HG02981 (cell line): Measurements from ENCODE around the gene GIPC2.

Experiments used
- ATAC-seq: cut with Tn5 transposase; IDR thresholded peaks from one replicate; pipeline ENCODE4 v1.9.1; 2021; ENCODE audit warnings: mild to moderate bottlenecking, moderate library complexity; ENCODE audit not compliant: unreplicated experiment

Gene GIPC2

DNA sequence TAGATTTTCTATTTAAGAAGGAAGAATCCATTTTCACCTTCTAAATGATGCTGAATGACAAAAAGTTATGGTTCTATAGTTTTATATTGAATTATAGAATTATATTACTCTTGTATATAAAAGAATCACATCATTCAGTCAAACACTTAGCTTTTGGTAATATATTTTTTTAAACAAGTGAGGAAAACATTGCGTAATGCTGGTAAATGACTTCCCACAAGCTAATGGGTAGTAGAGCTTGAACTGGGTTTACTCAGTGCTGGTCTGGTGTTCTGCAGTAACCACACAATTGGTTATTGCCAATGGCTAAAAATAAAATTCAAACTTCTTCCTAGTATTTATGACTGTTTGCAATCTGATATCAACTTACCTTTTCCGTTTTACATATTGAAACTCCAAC is 10.6 kb upstream of the GIPC2 start:
- ATAC-seq, result no peak

DNA sequence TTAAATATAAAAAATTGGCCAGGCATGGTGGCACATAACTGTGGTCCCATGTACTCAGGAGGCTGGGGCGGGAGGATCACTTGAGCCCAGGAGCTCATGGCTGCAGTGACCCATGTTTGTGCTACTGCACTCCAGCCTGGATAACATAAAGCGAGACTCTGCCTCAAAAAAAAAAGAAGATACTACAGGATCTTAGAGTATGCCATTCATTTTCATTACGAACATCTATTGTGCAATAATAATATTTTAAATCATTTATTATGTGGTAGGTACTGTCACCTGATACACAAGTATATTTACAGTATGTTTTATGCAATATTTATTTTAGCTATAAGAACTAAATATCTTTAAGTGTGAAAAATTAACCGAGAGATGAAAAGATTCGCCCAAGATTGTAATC is 9.3 kb upstream of the GIPC2 start:
- ATAC-seq, result no peak

DNA sequence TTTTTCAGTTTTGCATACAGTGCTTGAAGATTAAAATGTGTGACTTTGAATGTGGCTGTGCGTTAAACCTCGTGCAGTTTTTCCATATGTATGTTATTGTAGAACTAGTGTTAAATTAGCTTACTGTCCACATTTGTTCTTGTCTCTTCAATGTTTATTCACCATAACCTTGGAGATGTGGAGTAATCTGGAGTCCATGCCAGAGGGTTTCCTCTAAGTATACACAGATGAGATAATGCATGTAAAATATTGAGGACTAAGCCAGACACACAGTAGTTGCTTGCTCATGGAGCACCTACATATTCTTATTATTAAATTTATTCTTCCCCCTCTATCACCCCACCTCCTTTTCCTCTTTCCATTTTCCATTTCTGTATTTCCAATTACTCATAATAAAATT is 7.7 kb upstream of the GIPC2 start:
- ATAC-seq, result no peak

DNA sequence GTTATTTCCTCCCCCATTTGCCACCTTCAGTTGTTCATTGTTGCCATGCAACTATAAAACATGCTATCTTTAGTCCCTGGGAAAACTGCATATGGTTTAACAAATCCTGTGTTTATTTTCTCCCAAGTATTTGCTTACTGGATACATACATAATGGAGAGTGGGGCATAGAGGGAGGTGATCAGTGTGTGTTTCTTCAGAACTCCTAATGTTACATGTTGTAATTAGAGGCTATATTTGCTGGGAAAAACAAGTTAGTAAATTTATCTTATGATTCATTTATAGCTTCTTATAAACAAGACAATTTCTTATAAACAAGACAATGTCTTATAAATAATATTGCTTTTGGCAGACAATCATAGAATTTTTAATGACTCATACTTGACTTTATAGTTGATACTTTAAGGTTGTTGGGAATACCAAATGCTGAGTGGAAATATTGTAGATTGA is 7.3 kb upstream of the GIPC2 start:
- ATAC-seq, result no peak

DNA sequence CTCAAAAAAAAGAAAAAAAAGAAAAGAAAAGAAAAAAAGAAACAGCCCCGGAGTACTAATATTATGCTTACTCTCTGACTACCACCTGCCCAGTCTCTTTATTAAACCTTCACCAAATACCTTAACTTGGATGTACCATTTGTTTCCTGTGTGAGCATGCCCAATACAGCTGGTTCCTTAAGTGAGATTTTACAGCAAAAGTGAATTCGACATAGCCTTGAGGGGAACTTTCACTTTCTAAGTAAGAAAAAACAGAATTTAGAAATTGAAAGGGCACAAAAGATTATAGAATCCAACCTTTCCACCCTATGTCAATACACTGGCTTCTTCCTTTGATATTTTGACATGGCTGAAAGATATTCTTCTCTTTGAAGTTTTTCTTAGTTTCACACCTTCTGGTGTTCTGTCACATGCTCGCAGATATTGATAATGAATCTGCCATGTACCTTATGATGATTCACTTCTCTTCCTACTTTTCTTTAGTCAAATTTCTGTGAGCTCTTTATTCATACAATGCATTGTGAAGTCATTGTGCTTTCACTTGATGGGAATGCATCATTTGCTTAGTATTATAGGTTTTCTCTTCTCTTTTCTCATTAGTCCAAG is 5.2 kb upstream of the GIPC2 start:
- ATAC-seq, result no peak

DNA sequence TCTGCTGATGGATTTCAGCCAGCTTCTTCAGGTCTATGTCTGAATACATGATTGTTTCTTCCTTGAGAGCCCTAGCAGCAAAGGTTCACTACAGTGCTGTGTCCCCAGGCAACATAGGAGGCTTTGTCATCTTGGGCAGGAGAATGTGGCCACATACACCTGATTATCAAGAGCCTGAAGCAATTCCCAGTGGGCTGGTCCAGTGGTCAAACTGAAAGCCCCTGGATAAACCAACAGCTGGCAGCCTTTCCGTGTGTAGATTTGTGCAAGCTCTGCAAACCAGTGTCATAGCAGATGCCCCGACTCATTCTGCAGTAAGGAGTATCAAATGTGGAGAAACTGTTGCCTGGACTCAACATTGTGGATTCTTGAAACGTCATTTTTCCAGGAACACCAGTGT is 2.3 kb upstream of the GIPC2 start:
- ATAC-seq, result no peak

DNA sequence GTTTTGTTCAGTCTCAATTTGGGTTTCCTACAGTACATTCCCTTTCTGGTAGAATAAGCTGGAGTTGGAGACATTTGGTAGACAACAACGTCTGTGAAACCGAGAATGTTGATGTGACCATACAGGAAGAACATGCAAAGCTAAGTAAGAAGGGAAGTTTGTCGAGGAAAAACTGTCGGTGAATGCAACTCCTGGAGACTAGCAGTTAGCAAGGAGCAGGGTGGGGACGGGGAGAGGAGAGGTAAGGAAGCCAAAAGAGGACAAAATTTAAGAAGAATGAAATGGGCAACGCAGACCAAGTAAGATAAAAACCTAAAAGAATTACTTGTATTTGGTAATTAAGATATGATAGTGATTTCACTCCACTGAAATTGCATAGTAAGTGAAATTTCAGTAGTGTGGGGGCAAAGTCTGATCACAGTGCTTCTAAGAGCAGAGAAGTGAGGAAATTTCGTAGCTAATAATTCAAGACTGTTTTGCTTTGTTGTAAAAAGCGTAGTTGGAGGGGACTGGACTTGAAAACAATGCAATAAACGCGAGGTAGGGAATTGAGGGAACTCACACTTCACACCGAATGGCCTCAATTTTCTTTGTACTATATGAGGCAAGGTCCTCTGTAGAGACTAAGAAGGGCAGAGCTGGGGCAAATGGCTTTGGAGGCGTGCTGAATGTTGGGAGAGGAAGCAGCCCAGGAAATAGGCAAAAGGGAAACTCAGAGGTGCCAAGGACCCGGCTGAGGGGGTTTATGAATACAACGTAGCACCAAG is 787 bp upstream of the GIPC2 start:
- ATAC-seq, result no peak

DNA sequence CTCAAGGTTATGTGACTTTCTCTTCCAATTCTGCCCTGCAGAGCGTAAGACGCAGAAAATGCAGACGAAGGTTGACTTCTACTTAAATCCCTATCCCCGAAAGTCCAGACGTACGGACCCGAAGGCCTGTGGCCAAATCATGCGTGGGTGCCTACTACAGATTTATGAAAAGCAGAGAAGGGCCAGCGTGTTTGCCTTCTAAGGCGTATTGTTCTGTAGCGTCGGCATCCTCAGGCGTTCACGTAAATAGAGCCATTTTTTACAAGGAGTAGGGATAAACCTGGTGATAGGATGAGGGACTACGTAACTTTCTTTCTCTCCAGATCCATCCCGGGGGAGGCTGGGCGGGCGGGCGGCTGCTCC is 222 bp upstream of the GIPC2 start:
- peak; percentile 19 for ATAC-seq

DNA sequence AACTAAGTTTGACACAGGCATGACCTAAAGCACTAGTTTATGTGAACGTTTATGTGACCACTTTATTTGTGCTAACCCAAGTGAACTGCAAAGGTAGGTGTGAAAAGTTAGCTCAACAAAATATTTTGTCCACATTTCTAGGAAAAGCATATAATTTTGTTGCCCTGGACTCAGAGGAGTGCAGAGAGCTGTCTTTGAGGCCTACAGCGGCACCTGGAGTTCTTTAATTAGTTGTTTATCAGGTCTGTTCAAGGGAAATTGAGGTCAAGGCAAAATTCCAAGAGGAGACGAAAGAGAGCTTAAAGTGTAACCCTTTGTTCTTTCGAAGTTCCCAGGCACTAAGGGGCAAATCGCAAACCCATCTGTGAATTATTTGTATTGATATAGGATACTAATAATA is 1.3 kb downstream of the GIPC2 start:
- no peak for ATAC-seq

DNA sequence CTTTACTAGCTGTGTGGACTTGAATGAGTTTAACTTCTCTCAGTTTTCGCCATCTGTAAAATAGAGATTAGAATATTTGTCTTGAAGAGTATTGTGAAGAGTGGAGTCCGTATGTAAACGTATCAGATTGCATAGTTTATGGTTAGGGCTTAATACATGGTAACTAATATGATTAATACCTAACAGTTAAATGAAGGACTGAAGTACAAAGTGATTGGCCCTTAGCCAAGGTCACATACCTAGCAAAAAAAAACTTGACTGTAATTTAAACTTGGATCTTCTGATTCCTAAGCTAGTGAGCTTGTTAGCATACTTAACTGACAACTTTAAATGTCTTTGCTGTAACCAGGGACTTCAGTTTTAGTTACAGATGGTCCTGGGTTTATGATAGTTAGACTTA is 1.9 kb downstream of the GIPC2 start:
- ATAC-seq, result no peak

DNA sequence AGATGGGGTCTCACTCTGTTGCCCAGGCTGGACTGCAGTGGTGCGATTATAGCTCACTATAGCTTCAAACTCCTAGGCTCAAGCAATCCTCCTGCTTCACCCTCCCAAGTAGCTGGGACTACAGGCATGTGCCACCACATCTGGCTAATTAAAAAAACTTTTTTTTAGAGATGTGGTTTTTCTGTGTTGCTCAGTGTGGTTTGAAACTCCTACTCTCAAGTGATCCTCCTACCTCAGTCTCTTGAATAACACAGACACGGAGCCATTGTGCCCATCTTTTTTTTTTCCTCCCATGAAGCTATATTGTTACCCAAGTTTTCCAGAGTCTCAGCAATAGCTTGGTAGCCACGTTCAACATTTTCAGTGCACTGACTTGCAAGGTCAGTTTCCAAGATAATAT is 2.7 kb downstream of the GIPC2 start:
- no peak for ATAC-seq

DNA sequence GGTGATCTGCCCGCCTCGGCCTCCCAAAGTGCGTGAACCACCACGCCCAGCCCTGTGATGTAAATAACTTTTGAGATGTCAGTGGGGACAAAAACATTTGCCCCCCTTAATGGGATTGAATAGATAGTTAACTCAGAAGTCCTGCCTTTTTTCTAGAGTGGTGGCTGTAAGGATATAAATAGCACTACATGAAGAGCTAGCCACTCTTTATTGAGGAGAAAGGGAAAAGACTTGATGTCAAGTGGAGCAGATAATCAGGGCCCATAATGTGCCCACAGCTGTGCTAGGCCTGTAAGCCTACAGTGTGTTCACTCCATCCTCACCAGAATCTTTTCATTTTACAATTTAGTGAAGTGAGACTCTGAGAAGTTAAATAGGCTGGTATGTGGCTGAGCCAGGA is 3.6 kb downstream of the GIPC2 start:
- ATAC-seq, result no peak

DNA sequence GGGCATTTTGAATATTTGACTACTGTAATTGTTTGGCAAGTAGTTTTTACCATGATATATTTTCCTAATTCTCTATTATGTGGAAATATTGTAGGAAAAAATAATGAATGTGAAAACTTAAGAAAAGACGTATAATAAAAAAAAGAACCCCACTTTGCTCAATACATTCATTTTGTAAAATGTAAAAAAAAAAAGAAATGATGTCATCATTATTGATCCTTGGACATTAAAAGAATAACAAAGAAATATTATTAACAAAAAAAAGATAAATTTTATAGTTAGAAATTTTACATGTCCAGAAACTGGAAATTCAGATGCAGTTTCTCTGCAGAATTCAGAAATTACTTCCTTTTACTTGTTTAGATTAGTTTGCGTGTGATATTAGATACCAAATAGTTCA is 5.2 kb downstream of the GIPC2 start:
- no peak for ATAC-seq

DNA sequence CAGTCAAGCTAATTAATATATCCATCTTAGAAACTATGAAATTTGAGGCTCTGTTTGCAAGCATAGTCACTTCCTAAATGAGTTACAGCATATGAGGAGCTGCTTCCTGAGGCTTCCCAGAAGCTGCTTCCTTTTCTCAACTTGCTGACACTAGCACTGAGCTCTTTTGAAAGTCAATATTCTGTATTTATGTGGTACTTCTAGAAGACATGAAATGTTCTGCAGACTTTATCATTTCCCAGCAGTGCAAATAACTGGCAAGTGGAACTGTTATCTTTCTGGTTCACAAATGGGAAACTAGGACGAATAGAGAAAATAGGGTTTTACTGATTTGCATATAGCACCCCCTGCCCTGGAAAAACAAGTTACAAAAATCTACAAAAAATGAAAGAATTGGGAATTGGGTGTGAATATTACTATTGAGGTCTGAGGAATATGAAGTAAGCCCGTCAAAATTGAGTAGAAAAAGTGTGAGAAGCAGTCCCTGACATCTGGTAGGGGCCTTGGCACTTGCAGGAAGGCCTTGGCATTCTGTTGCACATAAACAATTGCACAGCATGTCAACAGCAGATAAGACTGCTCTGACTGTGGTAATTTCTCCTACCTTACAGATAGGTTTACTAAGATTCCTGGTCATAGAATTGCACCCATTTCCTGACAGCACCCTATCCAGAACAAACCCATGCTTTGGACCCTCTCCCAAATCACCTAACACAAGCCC is 7.1 kb downstream of the GIPC2 start:
- no peak for ATAC-seq

DNA sequence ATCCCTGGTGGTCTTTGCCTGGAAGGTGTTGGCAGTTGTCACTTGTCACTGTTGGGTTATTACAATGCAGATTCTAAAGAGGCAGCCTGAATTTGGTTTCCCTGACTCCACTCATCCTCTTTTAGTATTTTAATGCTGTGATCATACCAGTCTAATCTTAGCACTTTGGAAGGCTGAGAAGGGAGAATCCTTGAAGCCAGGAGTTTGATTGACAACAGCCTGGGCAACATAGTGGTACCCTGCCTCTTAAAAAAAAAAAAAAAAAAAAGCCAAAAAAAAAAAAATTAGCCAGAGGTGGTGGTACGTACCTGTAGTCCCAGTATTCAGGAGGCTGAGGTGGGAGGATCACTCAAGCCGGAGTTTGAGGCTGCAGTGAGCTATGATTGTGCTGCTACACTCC is 7.7 kb downstream of the GIPC2 start:
- no peak for ATAC-seq

DNA sequence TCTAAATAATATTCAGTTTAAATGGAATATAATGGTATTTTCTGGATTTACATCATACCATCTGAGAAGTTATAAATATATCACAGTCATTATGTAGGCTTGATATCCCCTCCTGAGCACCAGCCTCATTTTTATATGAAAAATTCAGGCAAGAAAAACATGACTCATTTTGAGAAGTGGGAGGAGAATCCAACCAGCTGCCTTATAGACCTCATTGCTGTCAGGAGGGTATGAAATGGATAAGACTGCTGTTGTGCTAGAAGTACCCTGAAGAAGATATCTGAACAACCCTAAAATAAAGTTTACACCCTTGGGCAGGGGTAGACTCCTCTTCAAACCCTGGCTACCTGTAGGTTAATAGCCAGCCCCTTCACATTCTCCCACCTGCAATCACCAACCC is 8.8 kb downstream of the GIPC2 start:
- no peak for ATAC-seq

DNA sequence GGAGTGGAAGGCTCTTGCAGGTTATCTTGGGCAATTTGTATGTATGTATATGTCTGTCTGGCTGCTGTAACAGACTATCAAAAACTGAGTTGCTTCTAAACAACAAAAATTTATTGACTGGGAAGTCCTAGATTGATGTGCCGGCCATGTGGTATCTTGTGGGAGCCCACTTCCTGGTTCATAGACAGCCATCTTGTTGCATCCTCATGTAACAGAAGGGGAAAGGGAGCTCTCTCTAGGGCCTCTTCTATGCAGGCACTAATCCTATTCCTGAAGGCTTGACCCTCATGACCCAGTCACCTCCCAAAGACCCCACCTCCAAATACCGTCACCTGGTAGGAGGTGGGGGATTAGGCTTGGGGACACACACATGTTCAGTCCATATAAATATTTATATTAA is 9.2 kb downstream of the GIPC2 start:
- no peak for ATAC-seq

DNA sequence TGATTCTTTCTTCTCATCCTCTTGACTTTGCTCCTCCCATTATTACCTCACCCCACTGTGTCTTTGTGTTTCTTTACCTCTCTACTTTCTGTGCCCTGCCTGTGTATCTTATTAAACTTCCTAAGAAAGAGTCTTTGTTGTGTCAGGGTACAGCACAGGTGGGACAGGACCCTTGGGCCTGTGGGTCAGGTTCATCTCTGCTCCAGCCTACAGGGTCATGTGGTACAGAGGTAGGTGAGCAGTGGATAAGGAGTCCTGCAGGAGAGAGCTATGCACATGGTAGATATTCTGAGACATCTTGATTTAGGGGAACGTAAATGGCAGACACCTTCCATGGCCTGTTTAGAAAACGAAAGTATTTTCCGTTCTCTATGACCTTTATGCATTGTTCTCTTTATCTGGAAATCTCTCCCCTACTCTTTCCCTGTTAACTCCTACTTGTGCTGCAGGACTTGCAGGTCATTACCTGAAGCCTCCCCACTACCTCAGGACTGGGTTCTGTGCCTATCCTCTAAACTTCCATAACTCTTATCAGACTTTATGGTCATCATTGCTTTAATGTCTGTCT is 9.9 kb downstream of the GIPC2 start:
- no peak for ATAC-seq

DNA sequence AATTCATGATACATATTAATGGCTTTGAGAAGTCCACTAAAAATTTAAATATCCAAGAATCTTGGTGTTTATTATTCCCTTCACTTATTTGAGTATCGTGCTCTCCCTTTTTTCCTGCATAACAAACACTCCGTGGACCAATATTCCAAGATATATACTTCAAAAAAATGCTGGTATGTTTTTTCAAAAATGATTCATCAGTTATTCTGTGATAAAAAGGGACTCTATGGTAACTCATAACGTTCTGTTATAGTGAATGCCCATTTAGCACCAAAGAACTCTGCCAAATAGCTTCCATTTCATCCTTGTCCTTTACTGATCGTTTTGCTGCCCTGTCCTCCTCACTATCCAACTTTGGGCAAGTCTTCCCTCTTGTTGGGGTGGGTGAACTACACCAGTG is 12.9 kb downstream of the GIPC2 start:
- no peak for ATAC-seq

DNA sequence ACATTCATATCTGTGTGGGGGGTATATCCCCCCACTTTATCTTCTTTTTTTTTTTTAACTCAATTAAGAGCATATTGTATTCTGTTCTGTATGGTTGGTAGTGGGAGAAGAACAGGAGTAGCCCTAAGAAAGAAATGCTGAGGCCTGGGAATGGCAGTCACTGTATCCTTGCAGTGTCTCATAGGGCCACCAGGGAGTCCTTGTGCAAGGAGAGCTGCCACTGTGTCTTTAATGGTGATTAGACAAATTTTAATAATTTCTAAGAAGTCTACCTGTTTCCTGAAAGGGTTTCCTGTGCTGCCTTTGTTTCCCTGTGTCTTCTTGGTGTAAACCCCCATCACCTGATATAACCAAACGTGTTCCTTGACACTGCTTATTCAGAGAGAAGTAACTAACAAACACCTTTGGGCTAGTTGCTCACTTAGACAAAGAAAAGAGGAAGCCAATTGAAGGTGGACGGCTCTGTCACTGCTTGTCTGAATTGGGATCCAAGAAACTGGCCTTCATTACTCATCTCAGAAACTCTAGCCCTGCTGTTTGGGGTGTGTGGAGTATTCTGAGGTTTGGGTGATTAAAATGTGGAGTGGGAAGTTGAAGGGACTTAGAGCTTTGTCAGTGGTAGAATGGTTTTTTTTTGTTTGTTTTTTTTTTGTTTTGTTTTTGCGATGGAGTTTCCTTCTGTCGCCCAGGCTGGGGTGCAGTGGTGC is 15.2 kb downstream of the GIPC2 start:
- peak; percentile 79 for ATAC-seq

DNA sequence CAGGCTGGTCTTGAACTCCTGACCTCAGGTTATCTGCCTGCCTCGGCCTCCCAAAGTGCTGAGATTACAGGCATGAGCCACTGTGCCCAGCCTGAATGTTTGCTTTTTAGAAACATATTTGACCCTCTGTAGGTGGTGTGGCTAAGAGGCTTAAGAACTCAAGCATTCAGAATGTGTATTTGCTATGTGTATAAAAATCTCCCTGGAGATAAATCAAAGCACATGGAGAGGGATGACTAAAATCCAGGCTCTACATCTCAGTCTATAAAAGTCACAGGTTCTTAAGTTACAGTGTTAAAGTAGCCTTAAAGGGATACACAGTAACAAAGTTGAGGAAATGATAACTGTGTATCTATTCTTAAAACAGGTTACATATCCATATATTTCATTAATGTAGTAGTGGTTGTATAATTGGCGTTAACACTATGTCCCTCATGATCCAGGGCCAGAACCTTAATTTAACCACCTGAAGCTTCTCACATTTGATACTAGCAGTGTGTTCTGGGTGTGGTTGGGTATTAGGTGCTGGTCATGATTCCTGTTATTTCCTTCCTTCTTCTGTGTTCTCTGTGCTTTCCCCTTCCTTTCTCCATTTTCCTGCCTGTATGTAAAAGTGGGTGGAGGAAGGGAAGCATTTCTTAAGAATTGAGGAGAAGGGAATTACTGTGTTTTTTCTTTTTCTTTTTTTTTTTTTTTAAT is 16.2 kb downstream of the GIPC2 start:
- no peak for ATAC-seq
